ENCODE data around the gene SNAI3. TPM values are rescaled to one million over a fixed set of nuclear protein-coding genes. Genes with fewer than 3 reads are reported as not detected.

Gene SNAI3
- total RNA-seq, 4 donors from 2014 or later: 0.94 to 2.0 (median 1.5) TPM

- TF ChIP-seq CTCF (IDR thresholded peaks at IDR 0.05; ENCODE audit: low read depth): no peak
Observed at GRCh38 chr16:88659160-88659559, 27.1 kb downstream of the SNAI3 start.

GRCh38 chr16:88658714-88659113, 27.6 kb downstream of the SNAI3 start:
- TF ChIP-seq CTCF (IDR thresholded peaks at IDR 0.05; ENCODE audit: low read depth): no peak

GRCh38 chr16:88657371-88657770, 28.9 kb downstream of the SNAI3 start:
- no peak for TF ChIP-seq CTCF (IDR thresholded peaks at IDR 0.05; ENCODE audit: low read depth)

- no peak for TF ChIP-seq CTCF (IDR thresholded peaks at IDR 0.05; ENCODE audit: low read depth)
Observed at GRCh38 chr16:88656291-88656980, 29.9 kb downstream of the SNAI3 start.

GRCh38 chr16:88655733-88656281, 30.5 kb downstream of the SNAI3 start:
- TF ChIP-seq CTCF (IDR thresholded peaks at IDR 0.05; ENCODE audit: low read depth): no peak

- no peak for TF ChIP-seq CTCF (IDR thresholded peaks at IDR 0.05; ENCODE audit: low read depth)
Observed at GRCh38 chr16:88655053-88655732, 31.1 kb downstream of the SNAI3 start.

GRCh38 chr16:88654363-88655052, 31.8 kb downstream of the SNAI3 start:
- TF ChIP-seq CTCF (IDR thresholded peaks at IDR 0.05; ENCODE audit: low read depth): no peak
